ENCODE results near the gene C2CD4C. TPM values are rescaled to one million over a fixed set of nuclear protein-coding genes. Genes with fewer than 3 reads are reported as not detected.

The C2CD4C gene
- total RNA-seq, 1 experiment from 2014 or later: 7.1 TPM

GRCh38 chr19:406971-407510, 1.9 kb downstream of the C2CD4C start:
- Histone ChIP-seq H3K9me2 (ENCODE audit: insufficient read depth) (no peaks in the 10 kb centered on the region), H3K36me3 (ENCODE audit: control insufficient read depth in 1 of 2, insufficient read depth in 2 of 2, low read length in 2 of 2) (no peaks in the 10 kb centered on the region), H3K4me2 (ENCODE audit: low read length) (no peak overlapping the region), H3K27me3 (ENCODE audit: insufficient read depth, low read length) (peaks cover 4% of the 10 kb centered on the region; the same call in 1 of the 2 replicates), H3K79me2 (ENCODE audit: insufficient read depth, low read length) (no peaks in the 10 kb centered on the region), H2AFZ (ENCODE audit: low read depth, low read length, poor library complexity, severe bottlenecking) (no peak overlapping the region), H3K4me1 (ENCODE audit: control insufficient read depth in 1 of 2, insufficient read depth in 2 of 2, low read length in 2 of 2) (peaks cover 4 to 14% of the 10 kb centered on the region in 2 experiments; a peak in 3 of 4 replicates), H3K4me3 (replicated peaks in 1 of 2; ENCODE audit: low read depth in 1 of 2, low read length in 2 of 2) (no peak overlapping the region), H4K20me1 (ENCODE audit: insufficient read depth) (no peaks in the 10 kb centered on the region), H3K27ac (ENCODE audit: low read depth, low read length) (no peak overlapping the region), H3K9me3 (ENCODE audit: control insufficient read depth in 1 of 2, insufficient read depth in 1 of 2, low read depth in 1 of 2, low read length in 2 of 2) (no peaks in the 10 kb centered on the region), H3K9ac (ENCODE audit: low read length) (no peak overlapping the region)
- ChIA-PET RAD21 (ENCODE audit: low non-redundant PET in 1 of 2, low total read pairs in 2 of 2, uncharacterized antibody in 2 of 2, unreplicated experiment in 2 of 2) (no interaction called here), POLR2A (no interaction called here), CTCF (no interaction called here)
- intact Hi-C loops (cut with micrococcal nuclease): no loop called here
- DNase-seq (ENCODE audit: low read depth, low spot score) (no peak), ATAC-seq (no peak)
- TF ChIP-seq ZFX (IDR thresholded peaks at IDR 0.05) (no peak), MAX (IDR thresholded peaks at IDR 0.05) (no peak), YY1 (IDR thresholded peaks at IDR 0.05; ENCODE audit: extremely low read depth, insufficient replicate concordance, low read depth, low read length) (no peak), CTCF (IDR thresholded peaks at IDR 0.05 in 2 of 3, conservative IDR thresholded peaks at IDR 0.05 in 1 of 3; ENCODE audit: borderline replicate concordance in 1 of 3, insufficient read depth in 1 of 3, low read depth in 2 of 3, low read length in 2 of 3) (no peak), FOSL1 (IDR thresholded peaks at IDR 0.05; ENCODE audit: low read depth) (no peak), ATF3 (IDR thresholded peaks at IDR 0.05) (no peak), EGR1 (IDR thresholded peaks at IDR 0.05; ENCODE audit: low read depth) (no peak), SIN3A (IDR thresholded peaks at IDR 0.05; ENCODE audit: low read depth) (no peak), EZH2phosphoT487 (IDR thresholded peaks at IDR 0.05; ENCODE audit: borderline replicate concordance) (no peak), SRF (IDR thresholded peaks at IDR 0.05; ENCODE audit: low read depth) (no peak), ZBTB33 (IDR thresholded peaks at IDR 0.05; ENCODE audit: extremely low read depth, insufficient replicate concordance, low read length) (no peak), EZH2 (IDR thresholded peaks at IDR 0.05) (no peak), SP1 (IDR thresholded peaks at IDR 0.05; ENCODE audit: low read depth) (no peak), POLR2AphosphoS5 (IDR thresholded peaks at IDR 0.05; ENCODE audit: low read depth, low read length) (no peak), POLR2A (IDR thresholded peaks at IDR 0.05; ENCODE audit: borderline replicate concordance, extremely low read depth, insufficient read depth, insufficient read length) (no peak), CEBPB (IDR thresholded peaks at IDR 0.05; ENCODE audit: low read depth) (no peak)
- BruUV-seq (replicated peaks): no TSS peak

All from HCT116 (cell line).